HG02571 (cell line): Measurements from ENCODE around the gene C1QTNF12.

Experiments
- ATAC-seq: cut with Tn5 transposase; IDR thresholded peaks from one replicate; pipeline ENCODE4 v1.9.1; 2021; ENCODE audit warnings: mild to moderate bottlenecking, moderate library complexity; ENCODE audit not compliant: unreplicated experiment

C1QTNF12 gene

DNA sequence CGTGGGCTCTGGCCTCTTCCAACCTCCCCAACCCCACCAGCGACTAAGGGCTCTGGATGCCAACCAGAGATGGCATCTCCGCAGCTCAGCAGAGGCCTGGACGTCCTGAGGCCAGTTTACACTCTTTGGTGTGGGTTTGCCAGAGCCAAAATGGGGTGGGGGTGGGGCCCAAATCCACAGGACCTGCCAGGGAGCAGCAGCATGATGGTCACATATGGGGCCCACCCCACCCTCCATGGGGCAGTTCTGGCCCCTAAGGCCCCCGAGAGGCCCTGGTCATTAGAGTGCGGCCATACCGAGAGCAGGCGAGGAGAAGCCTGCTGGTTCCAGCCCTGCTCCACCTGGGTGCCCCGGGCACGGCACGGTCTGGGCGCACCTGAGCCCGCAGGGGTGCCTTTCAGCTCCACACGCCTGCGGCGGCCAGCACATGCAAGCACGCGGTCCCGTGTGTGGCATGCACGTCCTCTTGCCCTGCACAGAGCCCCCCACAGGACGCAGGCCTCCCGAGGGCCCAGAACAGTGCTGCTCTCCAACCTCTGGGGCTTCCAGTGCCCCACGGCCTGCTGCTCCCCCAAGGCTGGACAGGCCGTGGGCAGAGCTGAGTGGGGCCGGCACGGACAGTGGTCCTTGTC lies 4.8 kb downstream of the C1QTNF12 start:
- ATAC-seq = no peak

DNA sequence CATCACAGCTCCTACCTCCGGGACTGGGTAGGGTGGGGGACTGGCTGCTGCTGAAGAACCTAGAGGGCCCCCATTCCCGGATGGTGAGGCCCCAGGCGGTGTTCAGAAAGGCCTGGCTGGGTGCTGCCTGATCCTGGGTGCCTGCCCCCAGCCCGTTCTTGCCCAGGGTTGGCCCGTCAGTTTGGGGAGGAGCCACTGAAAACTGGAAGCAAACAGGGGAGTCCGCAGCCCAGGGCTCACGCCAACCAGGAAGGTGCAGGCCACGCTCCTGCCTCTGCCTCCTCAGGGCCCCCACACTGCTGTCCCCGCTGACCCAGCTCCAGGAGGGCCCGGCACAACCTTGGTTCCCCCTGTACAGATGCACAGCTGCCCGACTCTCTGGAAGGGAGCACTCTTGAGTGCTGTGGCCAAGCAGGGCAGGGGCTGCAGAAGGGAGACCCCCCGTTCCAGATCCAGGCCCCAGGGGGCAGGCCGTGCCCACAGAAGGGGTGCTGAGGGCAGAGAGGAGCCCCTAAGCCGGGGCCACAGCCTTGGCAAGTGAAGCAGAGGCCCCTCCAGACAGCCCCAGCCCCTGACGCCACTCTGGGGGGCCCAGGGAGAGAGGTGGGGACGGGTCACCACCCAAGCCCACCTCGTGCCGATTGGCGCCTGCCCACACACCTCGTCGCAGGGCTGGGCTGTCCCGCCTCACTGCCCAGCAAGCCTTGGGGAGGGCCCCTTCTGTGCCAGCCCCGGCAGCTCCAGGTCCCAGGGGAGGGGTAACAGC lies 5.5 kb downstream of the C1QTNF12 start:
- no peak for ATAC-seq

DNA sequence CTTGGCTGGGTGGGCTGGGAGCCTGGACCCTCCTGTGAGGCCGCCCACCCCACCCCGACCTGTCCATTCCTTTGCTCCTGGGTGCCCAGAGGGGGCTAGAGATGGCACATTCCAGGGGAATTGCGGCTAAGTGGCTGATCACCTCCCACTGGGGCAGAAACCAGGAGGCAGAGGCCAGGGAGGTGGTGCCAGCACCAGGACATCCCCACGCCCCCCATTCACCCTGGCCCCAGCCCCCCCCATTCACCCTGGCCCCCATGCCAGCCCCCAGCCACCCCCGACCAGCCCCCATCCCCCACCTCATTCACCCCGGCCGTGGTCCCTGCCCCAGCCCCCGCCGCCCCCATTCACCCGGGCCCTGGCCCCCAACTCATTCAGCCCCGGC lies 6.2 kb downstream of the C1QTNF12 start:
- no peak for ATAC-seq

DNA sequence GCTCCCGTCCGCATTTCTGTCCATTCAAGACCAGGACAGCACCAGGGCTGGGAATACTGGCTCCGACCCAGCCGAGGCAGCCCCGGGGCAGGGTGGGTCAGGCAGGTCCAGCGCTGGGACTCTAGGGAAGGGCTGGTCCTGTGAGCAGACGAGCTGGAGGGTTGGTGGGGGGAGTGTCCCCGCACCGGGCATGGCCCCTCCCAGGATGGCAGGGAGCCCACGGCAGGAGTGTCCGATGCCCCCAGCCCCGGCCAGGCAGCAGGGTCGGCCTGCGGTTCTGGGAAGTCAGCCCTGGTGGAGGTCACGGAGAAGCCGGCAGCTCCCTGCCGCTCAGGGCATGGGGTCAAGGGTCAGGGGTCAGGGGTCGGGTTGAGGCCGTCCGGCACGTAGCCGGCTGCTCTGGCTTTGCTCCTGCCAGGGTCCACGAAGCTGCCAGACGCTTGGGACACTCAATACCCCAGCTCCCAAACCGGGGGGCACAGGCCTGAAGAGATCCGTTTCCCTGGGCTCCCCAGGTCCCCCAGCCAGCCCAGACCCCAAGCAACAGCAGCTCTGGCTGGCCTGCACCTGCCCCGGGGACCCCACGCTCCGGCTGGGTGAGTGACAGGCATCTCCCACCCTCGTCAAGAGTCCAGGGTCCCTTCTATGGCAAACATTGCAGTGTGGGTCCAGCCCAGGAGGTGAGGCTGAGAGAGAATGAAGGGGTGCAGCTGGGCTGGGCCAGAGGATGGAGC lies 6.7 kb downstream of the C1QTNF12 start:
- ATAC-seq = no peak

DNA sequence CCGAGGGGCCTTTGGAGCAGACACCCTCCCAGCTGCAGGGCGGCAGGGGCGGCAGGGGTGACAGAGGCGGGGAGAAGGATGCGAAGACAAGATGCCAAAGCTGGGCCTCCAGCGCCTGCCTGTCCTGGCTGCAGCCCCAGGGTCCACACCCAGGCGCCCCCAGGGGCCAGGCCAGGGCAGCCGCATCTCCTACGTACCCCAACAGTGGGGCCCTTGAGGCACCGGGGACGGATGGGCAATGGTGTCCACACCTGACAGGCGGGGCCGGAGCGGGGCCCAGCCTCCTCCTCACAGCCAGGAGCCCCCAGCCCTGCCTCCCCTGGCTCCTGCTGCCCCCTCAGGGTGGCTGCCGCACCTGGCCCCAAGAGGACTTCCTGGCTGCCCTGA lies 7.3 kb downstream of the C1QTNF12 start:
- ATAC-seq = no peak

DNA sequence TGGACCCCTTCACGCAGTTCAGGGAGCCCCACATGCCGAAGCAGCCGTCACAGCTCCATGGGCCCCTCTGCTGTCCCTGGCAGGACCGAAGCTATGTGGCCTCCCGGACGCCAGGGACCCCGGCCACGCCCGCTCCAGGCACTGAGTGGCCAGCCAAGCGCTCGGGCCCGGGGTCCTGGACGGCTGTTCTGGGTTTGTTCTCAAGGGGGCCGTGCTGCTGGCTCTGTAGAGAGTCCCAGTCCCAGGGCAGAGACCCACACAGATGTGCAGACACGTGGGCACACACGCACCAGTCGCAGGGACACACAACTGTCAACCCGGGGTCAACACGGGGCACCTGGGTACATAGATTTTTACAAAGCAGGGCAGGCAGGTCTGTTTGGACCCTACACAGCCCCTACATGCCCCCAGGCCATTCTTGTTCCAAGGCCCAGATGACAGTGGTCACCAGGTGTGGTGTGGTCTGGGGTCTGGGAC lies 7.8 kb downstream of the C1QTNF12 start:
- no peak for ATAC-seq

DNA sequence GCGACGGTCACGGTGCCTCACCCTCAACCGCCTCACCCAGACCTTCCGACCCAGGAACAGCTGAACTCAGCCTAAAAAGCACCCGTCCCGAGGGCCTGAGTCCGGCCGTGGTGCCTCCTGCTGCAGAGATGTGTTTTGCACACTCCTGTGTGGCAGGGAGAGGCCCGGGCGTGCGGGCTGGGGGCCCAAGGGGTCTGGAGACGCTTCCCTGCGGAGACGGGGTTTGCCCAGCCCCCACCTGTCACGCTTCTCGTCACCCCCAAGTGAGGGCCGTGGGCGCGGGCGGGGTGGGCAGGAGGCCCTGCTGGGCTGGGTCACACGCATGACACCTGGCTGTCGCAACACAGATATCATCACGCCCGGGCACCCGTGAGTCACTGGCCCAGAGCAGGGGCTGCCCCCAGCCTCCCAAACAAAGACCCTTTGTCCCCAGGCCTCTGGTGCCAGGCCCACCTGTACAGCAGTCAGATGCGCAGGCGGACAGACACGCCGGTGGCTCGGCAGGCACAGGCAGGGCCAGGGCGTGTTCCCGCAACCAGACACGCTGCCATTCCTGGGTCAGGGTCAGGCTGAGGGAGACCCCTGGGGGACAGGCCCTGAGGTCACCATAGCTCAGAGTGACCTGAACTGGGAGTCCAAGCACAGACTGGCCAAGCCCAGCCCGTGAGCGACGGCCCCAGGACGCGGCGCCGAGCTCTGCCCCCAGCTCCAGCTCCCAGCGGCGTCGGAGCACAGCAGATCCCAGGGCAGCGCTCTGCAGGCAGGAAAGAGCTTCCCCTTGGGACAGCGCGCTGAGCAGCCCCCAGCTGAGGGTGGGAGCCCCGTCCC lies 8.4 kb downstream of the C1QTNF12 start:
- ATAC-seq = no peak

DNA sequence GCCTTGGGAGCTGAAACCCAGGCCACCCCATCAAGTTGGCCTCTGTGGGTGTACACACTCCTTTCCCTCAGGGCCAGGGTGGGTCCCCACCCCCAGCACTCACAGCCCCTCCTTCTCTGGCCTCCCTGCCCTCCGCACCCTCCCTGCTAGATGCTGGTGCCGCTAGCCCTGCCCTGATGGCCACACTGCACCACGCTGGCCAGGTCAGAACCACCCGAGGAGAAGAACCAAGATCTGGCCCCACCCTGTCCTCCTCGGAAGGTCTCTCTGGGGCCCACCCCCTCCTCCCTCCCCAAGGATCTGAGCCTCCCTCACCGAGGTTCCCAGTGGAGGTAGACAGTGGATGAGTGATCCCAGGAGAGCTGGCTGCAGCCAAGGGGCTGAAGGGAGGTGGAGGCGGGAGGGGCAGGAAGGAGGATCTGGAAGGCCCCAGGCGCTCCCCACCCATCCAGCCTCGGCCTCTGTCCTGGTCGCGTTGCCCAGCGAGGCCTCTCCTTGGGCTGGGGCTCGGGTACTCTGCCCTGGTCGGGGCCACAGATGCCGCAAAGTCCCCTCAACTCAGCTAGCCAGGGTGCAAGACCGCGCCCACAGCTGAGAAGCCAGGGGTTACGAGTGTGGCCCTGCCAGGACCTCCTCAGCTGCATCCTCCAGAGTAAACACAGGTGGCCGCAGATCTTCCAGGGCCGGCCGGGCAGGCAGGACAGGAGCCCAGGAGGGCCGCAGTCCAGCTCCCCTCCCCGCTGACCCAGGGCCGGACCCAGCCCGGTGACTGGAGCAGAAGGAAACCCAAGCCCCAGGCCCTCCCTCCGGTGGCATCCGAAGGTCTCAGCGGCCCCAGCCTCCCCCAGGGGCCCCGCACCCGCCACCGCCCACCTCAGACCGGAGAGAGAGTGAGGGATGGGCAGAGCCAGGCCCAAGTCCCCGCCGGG lies 9.3 kb downstream of the C1QTNF12 start:
- ATAC-seq = no peak

DNA sequence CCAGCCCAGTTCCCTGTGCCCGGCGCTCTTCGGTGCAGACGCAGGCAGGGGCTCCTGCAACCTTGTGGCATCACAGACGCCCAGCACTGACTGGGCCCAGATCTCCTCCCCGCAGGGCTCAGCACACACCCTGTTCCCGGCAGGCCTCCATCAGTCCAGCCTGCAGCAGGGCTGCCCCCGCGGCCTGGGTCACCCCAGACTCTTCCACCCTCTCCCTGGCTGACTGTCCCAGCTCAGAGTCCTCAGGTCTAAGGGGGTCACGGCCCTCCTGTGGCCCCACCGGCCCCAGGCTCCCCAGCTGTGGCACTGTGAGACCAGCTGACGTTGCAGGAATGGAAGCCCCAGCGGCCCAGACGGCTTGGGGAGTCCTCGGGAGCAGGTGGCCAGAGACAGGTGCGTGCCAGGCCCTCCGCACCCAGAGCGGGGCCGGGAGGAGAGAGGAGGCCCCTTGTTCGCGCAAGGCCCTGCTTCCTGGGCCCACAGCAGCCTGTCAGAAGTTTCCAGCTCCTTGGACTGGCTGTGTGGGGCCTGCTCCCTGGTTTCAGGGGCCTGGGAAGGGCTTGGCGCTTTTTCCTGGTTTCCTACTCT lies 10.3 kb downstream of the C1QTNF12 start:
- ATAC-seq = no peak

DNA sequence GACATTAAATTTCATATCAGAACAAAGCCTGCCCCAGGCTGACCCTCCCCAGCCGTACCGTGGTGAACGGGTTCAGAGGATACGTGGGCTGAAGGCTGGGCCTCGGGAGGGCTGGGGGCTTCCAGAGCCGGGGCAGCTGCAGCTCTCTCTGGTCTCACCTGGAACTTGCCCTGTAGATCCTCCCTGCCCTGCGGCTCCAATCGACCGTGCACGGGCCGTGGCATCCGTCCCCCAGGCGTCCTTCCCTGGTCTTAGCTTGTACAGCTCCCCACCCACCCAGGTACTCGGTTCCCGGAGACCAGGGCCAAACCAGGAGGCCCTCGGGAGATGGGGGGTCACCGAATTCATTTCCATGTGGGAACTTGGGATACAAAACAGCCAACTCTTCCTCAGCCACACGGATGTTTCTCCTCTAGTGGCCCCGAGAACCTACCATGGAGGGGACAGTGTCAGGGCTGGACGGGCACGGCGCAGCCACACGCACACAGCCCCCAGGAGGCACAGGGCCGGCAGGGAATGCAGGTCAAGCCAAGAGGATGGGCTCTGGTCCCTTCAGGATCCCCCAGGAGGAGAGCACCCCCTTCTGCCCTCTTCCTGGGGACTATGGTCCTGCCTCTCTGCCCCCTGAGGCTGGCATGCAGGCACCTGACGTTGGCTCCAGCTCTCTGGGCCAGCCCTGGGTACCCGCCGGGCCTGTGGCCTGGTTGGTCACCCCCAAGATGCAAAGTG lies 11.3 kb downstream of the C1QTNF12 start:
- ATAC-seq = no peak

DNA sequence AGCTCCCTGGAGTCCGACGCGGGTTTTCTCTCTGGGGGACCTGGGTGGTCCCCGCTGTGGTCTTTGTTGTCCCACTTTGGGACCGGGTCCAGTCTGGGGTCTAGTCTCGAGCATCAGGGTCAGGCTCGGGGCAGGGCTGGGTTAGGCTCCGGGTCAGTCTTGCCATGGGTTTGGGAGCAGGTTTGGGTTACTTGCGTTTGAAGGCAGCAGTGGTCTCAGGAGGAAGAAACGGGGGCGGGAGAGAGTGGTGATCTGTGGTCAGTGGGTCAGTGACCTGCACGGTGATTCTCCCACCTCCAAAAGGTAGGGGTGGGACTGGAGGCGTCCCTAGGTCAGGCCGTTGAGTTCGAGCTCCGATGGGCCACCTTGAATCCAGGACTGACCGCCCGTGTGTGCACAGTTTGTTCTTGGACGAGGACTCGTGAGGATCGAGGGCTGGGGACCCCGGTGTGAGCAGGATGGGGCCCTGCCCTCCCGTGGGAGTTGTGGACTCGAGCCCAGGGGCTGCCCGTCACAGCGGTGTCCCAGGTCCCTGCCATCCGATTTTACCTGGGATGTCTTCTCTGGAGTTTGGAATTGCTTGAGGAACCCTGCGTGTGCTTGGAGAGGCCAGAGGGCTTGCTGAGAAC lies 12.2 kb downstream of the C1QTNF12 start:
- ATAC-seq = no peak

DNA sequence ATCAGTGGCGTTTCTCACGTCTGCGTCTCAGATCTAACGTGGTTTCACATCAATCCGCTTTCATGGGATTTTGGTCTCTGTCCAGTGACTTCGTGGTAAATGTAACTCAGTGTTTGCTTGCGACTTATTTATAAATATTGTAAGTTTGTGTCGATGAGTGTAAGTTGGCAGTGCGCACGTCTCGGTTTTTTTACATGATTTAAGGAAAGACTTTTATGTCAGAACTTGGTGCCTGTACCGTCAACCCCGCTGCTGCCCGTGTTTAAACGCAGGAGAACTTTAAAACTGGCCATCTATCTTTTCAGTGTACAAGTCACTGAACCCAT lies 13.0 kb downstream of the C1QTNF12 start:
- ATAC-seq = no peak

DNA sequence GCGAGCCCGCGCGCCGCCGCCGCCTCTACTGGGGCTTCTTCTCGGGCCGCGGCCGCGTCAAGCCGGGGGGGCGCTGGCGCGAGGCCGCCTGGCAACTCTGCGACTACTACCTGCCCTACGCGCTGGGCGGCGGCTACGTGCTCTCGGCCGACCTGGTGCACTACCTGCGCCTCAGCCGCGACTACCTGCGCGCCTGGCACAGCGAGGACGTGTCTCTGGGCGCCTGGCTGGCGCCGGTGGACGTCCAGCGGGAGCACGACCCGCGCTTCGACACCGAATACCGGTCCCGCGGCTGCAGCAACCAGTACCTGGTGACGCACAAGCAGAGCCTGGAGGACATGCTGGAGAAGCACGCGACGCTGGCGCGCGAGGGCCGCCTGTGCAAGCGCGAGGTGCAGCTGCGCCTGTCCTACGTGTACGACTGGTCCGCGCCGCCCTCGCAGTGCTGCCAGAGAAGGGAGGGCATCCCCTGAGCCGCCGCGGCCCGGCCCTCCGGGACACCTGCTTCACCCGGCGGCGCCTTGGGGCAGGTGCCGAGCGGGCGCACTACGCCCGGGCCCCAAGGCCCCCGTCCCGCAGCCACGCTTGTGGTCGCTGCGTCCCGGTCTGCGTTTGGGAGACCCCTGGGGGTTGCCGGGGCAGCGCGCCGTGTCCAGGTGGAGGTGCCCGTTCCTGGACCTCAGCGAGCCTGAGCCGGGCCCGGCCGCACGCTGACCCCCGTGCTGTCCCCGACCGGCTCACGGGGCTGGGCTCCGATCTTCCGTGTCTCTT lies 13.5 kb downstream of the C1QTNF12 start:
- no peak for ATAC-seq

DNA sequence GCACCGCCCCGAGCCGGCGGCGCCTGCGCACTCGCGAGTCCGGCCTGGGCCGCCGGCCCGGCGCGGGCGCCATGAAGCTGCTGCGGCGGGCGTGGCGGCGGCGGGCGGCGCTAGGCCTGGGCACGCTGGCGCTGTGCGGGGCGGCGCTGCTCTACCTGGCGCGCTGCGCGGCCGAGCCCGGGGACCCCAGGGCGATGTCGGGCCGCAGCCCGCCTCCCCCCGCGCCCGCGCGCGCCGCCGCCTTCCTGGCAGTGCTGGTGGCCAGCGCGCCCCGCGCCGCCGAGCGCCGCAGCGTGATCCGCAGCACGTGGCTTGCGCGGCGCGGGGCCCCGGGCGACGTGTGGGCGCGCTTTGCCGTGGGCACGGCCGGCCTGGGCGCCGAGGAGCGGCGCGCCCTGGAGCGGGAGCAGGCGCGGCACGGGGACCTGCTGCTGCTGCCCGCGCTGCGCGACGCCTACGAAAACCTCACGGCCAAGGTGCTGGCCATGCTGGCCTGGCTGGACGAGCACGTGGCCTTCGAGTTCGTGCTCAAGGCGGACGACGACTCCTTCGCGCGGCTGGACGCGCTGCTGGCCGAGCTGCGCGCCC lies 14.2 kb downstream of the C1QTNF12 start, which contains the start of gene B3GALT6:
B3GALT6 (plus strand) TSS at position 30 of the 588 bp plus-strand sequence; CDS start at position 72, 42 bp downstream.
- peak; percentile 2 for ATAC-seq

DNA sequence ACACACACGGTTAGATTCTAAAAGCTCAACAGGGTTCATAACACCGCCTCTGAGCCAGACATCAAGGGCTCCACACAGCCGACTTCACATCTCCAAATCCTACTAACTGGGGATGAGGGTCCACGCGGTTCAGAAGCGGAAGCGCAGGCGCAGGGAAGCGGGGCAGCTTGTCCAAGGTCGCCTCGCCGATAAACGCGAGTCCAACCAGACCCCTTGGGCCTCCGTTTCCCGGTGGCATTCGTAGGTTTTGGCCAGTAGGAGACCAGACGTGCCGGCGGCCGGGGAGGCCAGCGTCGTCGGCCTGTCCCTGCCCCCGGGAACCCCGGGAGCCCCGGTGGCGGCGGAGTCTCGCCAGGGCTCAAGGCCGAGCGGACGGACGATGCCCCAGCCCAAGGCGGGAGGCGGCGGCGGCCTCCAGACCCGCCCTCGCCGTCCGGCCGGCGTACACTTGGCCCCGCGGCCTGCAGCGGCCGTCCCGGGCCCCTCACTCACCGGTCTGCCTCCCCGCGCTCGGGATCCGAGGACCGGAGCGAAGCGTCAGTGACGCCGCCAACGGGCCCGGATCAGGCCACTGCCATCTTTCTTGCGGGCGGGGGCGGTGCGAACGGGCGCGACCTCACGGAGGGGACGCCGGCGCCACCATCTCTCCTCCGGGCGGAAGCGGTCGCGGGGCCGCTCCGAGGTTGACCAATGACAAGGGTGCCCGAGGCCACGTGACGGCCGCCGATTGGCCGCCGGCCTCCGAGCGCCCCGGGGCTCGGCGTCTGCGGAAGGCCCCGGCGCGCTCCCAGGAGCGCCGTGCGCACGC lies 14.9 kb downstream of the C1QTNF12 start, which contains the start of gene SDF4:
SDF4 (minus strand) TSS at position 602 of the 808 bp plus-strand sequence. CDS start 3,229 bp downstream, outside the sequence.
- peak; percentile 86 for ATAC-seq

DNA sequence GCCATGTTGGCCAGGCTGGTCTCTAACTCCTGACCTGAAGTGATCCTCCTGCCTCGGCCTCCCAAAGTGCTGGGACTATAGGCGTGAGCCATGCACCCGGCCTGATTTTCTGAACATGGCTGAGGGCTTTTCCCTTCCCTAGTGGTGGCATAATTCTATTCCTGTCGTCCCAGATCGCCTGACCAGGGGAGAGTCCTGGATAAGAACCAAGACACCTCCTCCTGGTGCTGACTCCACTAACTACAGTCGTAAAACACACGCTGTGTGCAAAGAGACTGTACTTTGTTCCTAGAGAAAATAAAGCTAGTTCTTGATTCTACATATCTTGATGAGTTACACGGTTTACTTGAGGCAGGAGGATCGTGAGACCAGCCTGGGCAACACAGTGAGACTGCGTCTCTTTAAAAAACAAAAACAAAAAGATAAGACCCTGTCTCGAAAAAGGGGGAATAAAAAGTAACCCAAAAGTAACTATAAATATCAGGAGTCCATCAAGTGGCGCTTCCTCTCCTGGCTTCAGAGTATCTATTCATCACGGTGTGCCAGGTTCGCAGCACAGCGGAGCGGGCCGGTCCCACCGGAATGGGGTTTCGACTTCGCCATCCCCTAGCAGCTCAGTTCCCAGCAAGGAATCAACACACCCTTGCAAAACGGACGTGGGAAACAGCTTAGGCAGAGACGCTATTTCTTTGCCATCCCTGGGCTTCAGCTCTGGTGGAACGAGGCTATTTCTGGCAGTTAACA lies 15.7 kb downstream of the C1QTNF12 start:
- ATAC-seq = no peak
